HG02588 (cell line): ENCODE measurements around the gene KRAS.

Source experiments
- ATAC-seq: cut with Tn5 transposase; IDR thresholded peaks from one replicate; pipeline ENCODE4 v1.9.1; 2021; ENCODE audit warnings: mild to moderate bottlenecking, moderate library complexity; ENCODE audit not compliant: unreplicated experiment

The KRAS gene

DNA sequence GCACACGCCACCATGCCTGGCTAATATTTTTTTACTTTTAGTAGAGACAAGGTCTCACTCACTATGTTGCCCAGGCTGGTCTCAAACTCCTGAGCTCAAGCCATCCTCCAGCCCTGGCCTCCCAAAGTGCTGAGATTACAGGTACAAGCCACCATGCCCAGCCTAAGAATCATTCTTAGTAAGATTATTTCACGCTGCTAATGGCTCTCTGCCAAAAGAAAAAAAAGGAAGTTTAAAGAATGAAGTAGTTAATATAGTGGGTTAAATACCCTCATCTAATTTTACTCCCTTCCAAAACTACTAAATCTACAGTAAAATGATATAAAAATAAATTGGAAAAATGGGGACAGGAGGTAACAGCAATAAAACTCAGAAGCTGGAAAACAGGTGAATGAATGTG is 53.1 kb downstream of the KRAS start:
- no peak for ATAC-seq

GRCh38 chr12:25195056-25195971 is 55.4 kb downstream of the KRAS start, which contains the start of the genes DNAI7 and ETFRF1:
TSS of gene DNAI7 (minus strand) at chr12:25195160. CDS start at chr12:25195078, 82 bp downstream.
TSS of gene ETFRF1 (plus strand) at chr12:25195237. CDS start at chr12:25203957, 8,720 bp downstream.
- ATAC-seq, result peak; percentile 97

GRCh38 chr12:25194722-25195055 is 56.0 kb downstream of the KRAS start:
- ATAC-seq, result no peak

- ATAC-seq, result no peak
These were observed 56.5 kb downstream of the KRAS start for GRCh38 chr12:25194214-25194613.

- no peak for ATAC-seq
These were observed 59.9 kb downstream of the KRAS start for GRCh38 chr12:25190793-25191192.

- ATAC-seq, result no peak
These were observed 61.1 kb downstream of the KRAS start for GRCh38 chr12:25189656-25190055.

DNA sequence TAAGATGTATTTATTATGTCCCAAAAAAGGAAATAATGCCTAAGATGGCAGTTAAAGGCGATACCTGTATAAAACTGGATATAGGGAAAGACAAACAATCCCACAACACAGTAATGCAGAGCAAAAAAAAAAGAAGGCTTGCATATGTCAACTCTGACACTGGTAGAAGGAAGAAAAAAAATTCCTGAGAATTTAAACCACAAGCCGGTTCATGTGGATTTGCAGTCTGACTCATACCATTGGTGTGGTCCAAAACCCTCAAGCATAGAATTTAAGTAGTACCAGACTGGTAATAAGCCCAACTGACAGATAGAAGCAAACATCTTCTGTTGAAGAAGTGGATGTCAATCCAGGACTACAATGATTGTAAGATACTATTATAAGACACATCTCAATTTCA is 62.9 kb downstream of the KRAS start:
- no peak for ATAC-seq

- peak; percentile 85 for ATAC-seq
These were observed 63.8 kb downstream of the KRAS start for GRCh38 chr12:25186788-25187402.

DNA sequence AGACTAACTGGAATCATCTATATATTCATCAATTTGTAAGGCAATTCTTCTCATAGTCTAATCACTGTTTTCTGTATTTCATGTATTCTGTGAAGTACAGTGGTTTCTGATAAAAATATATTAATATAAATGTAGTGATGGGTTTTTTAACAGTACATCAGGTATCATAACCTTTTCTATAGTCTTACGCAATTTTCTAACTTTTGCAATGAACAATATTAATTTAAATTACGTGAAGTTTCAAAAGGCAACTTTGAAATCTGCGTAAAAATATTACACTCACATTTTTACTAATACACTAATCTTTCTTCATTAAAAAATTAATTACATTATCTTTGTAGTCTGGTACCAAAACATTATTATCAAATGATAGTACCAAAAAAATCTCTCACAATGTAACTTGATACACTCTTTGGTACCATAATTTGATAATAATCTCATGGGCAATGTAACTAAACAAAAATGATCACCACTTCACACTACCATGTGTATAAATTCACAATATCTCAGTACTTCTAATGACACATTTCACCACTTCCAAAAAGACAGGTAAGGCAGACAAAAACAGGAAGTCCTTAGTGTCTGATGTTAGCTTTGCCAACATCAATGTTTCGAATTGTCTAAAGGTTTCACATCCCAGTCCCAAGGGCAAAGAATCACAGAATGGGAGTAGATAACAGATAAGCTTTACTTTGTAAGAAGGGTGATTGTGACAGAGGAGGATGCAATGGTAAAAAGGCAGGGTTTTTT is 64.5 kb downstream of the KRAS start:
- ATAC-seq, result peak; percentile 46

- no peak for ATAC-seq
These were observed 66.6 kb downstream of the KRAS start for GRCh38 chr12:25184132-25184531.

DNA sequence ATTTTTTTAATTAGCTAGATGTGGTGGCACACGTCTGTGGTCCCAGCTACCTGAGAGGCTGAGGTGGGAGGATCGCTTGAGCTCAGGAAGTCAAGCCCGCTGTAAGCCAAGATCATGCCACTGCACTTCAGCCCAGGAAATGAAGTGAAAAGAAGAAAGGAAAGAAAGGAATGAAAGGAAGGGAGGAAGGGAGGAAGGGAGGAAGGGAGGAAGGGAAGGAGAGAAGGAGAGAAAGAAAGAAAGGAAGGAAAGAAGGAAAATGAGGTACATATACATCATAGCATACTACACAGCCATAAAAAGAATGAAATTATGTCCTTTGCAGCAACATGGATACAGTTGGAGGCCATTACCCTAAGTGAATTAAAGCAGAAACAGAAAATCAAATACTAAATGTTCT is 68.0 kb downstream of the KRAS start:
- no peak for ATAC-seq

GRCh38 chr12:25162866-25163265 is 87.9 kb downstream of the KRAS start:
- no peak for ATAC-seq

GRCh38 chr12:25156061-25156460 is 94.7 kb downstream of the KRAS start:
- ATAC-seq, result no peak

DNA sequence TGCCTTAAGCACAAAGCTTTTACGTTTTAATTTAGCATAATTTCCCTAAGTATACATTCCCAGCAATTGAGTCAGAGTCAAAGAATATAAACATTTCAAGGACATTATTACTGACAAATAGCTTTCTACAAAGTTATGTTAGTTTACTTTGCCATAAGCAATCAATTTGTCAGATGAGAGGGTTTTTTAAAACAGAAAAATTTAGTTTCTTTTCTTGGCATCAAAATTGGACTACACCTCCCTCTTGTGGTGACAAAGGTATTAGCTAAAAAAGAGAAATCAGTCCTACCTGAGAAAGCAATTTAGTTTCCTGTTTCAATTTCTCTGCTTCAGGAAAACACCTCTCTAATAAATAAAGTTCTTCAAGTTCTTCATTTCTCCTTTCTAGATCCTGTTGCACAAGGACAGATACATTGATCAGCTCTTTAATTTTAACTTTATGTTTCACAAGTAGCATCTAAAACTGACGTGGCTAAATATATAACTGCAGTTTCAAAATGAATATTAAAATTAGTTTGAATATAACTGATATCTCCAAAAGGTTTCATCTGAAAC is 95.6 kb downstream of the KRAS start:
- peak; percentile 49 for ATAC-seq
